ENCODE data around the gene HNRNPUL2. TPM values are rescaled to one million over a fixed set of nuclear protein-coding genes. Genes with fewer than 3 reads are reported as not detected.
A peak's percentile ranks its signal among the peaks of the same experiment; 100 is the strongest.

HNRNPUL2 gene
- total RNA-seq, 1 donor from 2014 or later, result 8.0 TPM

GRCh38 chr11:62726156-62726914 lies 922 bp downstream of the HNRNPUL2 start:
- no peak for DNase-seq (ENCODE audit: low read depth)
- no peak for TF ChIP-seq CTCF (conservative IDR thresholded peaks at IDR 0.05; ENCODE audit: low read depth, low read length)
- H3K4me3 ChIP-seq (ENCODE audit: low read depth, low read length), result peak overlapping the region; percentile 90

GRCh38 chr11:62725646-62726045 lies 1.6 kb downstream of the HNRNPUL2 start:
- peak overlapping the region; percentile 90 for H3K4me3 ChIP-seq (ENCODE audit: low read depth, low read length)
- no peak for DNase-seq (ENCODE audit: low read depth)
- no peak for TF ChIP-seq CTCF (conservative IDR thresholded peaks at IDR 0.05; ENCODE audit: low read depth, low read length)

- no peak for DNase-seq (ENCODE audit: low read depth)
- H3K4me3 ChIP-seq (ENCODE audit: low read depth, low read length), result peak overlapping the region; percentile 90
- no peak for TF ChIP-seq CTCF (conservative IDR thresholded peaks at IDR 0.05; ENCODE audit: low read depth, low read length)
Observed at GRCh38 chr11:62724171-62724570, 3.1 kb downstream of the HNRNPUL2 start.

GRCh38 chr11:62721994-62722393 lies 5.3 kb downstream of the HNRNPUL2 start:
- H3K4me3 ChIP-seq (ENCODE audit: low read depth, low read length), result no peak overlapping the region
- DNase-seq (ENCODE audit: low read depth), result no peak
- TF ChIP-seq CTCF (conservative IDR thresholded peaks at IDR 0.05; ENCODE audit: low read depth, low read length), result no peak

GRCh38 chr11:62719302-62719978 lies 7.8 kb downstream of the HNRNPUL2 start:
- no peak for DNase-seq (ENCODE audit: low read depth)
- no peak for TF ChIP-seq CTCF (conservative IDR thresholded peaks at IDR 0.05; ENCODE audit: low read depth, low read length)
- no peak overlapping the region for H3K4me3 ChIP-seq (ENCODE audit: low read depth, low read length)

GRCh38 chr11:62716816-62717215 lies 10.4 kb downstream of the HNRNPUL2 start:
- TF ChIP-seq CTCF (conservative IDR thresholded peaks at IDR 0.05; ENCODE audit: low read depth, low read length), result no peak
- H3K4me3 ChIP-seq (ENCODE audit: low read depth, low read length), result no peak overlapping the region
- no peak for DNase-seq (ENCODE audit: low read depth)

All from epithelial cell of proximal tubule (primary cell).